ENCODE measurements around the gene SLX4IP. TPM values are rescaled to one million over a fixed set of nuclear protein-coding genes. Genes with fewer than 3 reads are reported as not detected.

The SLX4IP gene
- total and polyA plus RNA-seq, 2 of the 13 experiments (the other 11 are each of a cell fraction or from before 2014, with no cell fraction given): 3.6 to 7.3 TPM

GRCh38 chr20:10673176-10673841 lies 238.2 kb downstream of the SLX4IP start (continued):
- no peak for TF ChIP-seq PBX2 (CRISPR knock-in tag; IDR thresholded peaks at IDR 0.05)
- no peak for TF ChIP-seq SIN3B (IDR thresholded peaks at IDR 0.05; ENCODE audit: low read length)
- TF ChIP-seq ZNF550 (CRISPR knock-in tag; IDR thresholded peaks at IDR 0.05; ENCODE audit: borderline replicate concordance): no peak
- TF ChIP-seq, protein P1, sequence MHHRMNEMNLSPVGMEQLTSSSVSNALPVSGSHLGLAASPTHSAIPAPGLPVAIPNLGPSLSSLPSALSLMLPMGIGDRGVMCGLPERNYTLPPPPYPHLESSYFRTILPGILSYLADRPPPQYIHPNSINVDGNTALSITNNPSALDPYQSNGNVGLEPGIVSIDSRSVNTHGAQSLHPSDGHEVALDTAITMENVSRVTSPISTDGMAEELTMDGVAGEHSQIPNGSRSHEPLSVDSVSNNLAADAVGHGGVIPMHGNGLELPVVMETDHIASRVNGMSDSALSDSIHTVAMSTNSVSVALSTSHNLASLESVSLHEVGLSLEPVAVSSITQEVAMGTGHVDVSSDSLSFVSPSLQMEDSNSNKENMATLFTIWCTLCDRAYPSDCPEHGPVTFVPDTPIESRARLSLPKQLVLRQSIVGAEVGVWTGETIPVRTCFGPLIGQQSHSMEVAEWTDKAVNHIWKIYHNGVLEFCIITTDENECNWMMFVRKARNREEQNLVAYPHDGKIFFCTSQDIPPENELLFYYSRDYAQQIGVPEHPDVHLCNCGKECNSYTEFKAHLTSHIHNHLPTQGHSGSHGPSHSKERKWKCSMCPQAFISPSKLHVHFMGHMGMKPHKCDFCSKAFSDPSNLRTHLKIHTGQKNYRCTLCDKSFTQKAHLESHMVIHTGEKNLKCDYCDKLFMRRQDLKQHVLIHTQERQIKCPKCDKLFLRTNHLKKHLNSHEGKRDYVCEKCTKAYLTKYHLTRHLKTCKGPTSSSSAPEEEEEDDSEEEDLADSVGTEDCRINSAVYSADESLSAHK (CRISPR knock-in tag; IDR thresholded peaks at IDR 0.05; ENCODE audit: borderline replicate concordance): no peak
- no peak for TF ChIP-seq KLF11 (CRISPR knock-in tag; IDR thresholded peaks at IDR 0.05)
- TF ChIP-seq, protein P2, sequence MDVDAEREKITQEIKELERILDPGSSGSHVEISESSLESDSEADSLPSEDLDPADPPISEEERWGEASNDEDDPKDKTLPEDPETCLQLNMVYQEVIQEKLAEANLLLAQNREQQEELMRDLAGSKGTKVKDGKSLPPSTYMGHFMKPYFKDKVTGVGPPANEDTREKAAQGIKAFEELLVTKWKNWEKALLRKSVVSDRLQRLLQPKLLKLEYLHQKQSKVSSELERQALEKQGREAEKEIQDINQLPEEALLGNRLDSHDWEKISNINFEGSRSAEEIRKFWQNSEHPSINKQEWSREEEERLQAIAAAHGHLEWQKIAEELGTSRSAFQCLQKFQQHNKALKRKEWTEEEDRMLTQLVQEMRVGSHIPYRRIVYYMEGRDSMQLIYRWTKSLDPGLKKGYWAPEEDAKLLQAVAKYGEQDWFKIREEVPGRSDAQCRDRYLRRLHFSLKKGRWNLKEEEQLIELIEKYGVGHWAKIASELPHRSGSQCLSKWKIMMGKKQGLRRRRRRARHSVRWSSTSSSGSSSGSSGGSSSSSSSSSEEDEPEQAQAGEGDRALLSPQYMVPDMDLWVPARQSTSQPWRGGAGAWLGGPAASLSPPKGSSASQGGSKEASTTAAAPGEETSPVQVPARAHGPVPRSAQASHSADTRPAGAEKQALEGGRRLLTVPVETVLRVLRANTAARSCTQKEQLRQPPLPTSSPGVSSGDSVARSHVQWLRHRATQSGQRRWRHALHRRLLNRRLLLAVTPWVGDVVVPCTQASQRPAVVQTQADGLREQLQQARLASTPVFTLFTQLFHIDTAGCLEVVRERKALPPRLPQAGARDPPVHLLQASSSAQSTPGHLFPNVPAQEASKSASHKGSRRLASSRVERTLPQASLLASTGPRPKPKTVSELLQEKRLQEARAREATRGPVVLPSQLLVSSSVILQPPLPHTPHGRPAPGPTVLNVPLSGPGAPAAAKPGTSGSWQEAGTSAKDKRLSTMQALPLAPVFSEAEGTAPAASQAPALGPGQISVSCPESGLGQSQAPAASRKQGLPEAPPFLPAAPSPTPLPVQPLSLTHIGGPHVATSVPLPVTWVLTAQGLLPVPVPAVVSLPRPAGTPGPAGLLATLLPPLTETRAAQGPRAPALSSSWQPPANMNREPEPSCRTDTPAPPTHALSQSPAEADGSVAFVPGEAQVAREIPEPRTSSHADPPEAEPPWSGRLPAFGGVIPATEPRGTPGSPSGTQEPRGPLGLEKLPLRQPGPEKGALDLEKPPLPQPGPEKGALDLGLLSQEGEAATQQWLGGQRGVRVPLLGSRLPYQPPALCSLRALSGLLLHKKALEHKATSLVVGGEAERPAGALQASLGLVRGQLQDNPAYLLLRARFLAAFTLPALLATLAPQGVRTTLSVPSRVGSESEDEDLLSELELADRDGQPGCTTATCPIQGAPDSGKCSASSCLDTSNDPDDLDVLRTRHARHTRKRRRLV (CRISPR knock-in tag; IDR thresholded peaks at IDR 0.05): no peak
- TF ChIP-seq RBAK (CRISPR knock-in tag; IDR thresholded peaks at IDR 0.05): no peak; the same call in 1 of the 2 replicates
- peak; percentile 11; the same call in 1 of the 2 replicates for TF ChIP-seq KDM5A (IDR thresholded peaks at IDR 0.05; ENCODE audit: borderline replicate concordance, low read length)
- TF ChIP-seq TRAFD1 (CRISPR knock-in tag; IDR thresholded peaks at IDR 0.05; ENCODE audit: borderline replicate concordance): no peak
- TF ChIP-seq MED8 (CRISPR knock-in tag; IDR thresholded peaks at IDR 0.05; ENCODE audit: insufficient replicate concordance): peak; percentile 16
- no peak for TF ChIP-seq TAF1 (CRISPR knock-in tag; IDR thresholded peaks at IDR 0.05)
- TF ChIP-seq, protein P3, sequence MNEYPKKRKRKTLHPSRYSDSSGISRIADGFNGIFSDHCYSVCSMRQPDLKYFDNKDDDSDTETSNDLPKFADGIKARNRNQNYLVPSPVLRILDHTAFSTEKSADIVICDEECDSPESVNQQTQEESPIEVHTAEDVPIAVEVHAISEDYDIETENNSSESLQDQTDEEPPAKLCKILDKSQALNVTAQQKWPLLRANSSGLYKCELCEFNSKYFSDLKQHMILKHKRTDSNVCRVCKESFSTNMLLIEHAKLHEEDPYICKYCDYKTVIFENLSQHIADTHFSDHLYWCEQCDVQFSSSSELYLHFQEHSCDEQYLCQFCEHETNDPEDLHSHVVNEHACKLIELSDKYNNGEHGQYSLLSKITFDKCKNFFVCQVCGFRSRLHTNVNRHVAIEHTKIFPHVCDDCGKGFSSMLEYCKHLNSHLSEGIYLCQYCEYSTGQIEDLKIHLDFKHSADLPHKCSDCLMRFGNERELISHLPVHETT (CRISPR knock-in tag; conservative IDR thresholded peaks at IDR 0.05): no peak
- no peak; the same call in 1 of the 2 replicates for TF ChIP-seq ZFYVE20 (CRISPR knock-in tag; IDR thresholded peaks at IDR 0.05; ENCODE audit: borderline replicate concordance, low read depth)
- TF ChIP-seq ATAD3A (CRISPR knock-in tag; IDR thresholded peaks at IDR 0.05): no peak
- no peak for TF ChIP-seq PRPF4 (IDR thresholded peaks at IDR 0.05; ENCODE audit: low read depth, low read length, poor library complexity, severe bottlenecking)
- TF ChIP-seq SRSF9 (IDR thresholded peaks at IDR 0.05; ENCODE audit: borderline replicate concordance, insufficient read depth, low read depth, low read length, poor library complexity, severe bottlenecking): no peak
- no peak for TF ChIP-seq ZBTB1 (CRISPR knock-in tag; IDR thresholded peaks at IDR 0.05; ENCODE audit: borderline replicate concordance)
